ENCODE results near the gene BTBD2. TPM values are rescaled to one million over a fixed set of nuclear protein-coding genes. Genes with fewer than 3 reads are reported as not detected.
A peak's percentile ranks its signal among the peaks of the same experiment; 100 is the strongest.

The BTBD2 gene
- total and polyA plus RNA-seq, 10 of the 15 experiments (the other 5 are each of a cell fraction or from before 2014, with no cell fraction given) = 0.13 to 66.2 (median 10.4) TPM

GRCh38 chr19:1962674-1963073 lies 52.8 kb downstream of the BTBD2 start (continued):
- TF ChIP-seq CUX1 (IDR thresholded peaks at IDR 0.05; ENCODE audit: insufficient replicate concordance, low read depth, low read length) (no peak), RUNX3 (IDR thresholded peaks at IDR 0.05; ENCODE audit: low read length) (no peak), ZBED1 (IDR thresholded peaks at IDR 0.05; ENCODE audit: borderline replicate concordance) (no peak), IKZF2 (IDR thresholded peaks at IDR 0.05) (no peak), IRF4 (IDR thresholded peaks at IDR 0.05; ENCODE audit: low read depth, low read length) (no peak), STAT3 (IDR thresholded peaks at IDR 0.05; ENCODE audit: low read depth, low read length) (no peak), BCL11A (IDR thresholded peaks at IDR 0.05; ENCODE audit: low read depth, low read length) (no peak)

GRCh38 chr19:1961000-1961883 lies 54.3 kb downstream of the BTBD2 start:
- H3K9me3 ChIP-seq (replicated peaks; ENCODE audit: control insufficient read depth, insufficient read depth, low read length) = no peaks in the 10 kb centered on the region
- FAIRE-seq (no peak), ATAC-seq (no peak), DNase-seq (ENCODE audit: low read depth, low spot score) (no peak)
- H4K20me1 ChIP-seq (ENCODE audit: control insufficient read depth, insufficient read depth) = no peaks in the 10 kb centered on the region; the same call in 1 of the 2 replicates
- H2AFZ ChIP-seq (ENCODE audit: control insufficient read depth, low read depth, low read length) = no peak overlapping the region
- H3K4me2 ChIP-seq (ENCODE audit: control insufficient read depth, insufficient read depth) = no peak overlapping the region
- intact Hi-C loops (cut with micrococcal nuclease; ENCODE audit: unreplicated experiment) = no loop called here
- BruUV-seq (replicated peaks) = TSS peak; percentile 16
- ChIA-PET CTCF (no interaction called here), SMC1A (ENCODE audit: uncharacterized antibody, unreplicated experiment) (no interaction called here), POLR2A (no interaction called here), RAD21 (ENCODE audit: unreplicated experiment) (no interaction called here)
- no peak overlapping the region for H3K4me3 ChIP-seq
- H3K27me3 ChIP-seq (replicated peaks in 1 of 2; ENCODE audit: control insufficient read depth in 2 of 2, insufficient read depth in 2 of 2, low read length in 1 of 2) = no peaks in the 10 kb centered on the region
- H3K4me1 ChIP-seq (ENCODE audit: control insufficient read depth, insufficient read depth, low read length) = no peaks in the 10 kb centered on the region
- in situ Hi-C loops (cut with MboI) = no loop called here
- H3K9ac ChIP-seq (ENCODE audit: control insufficient read depth, insufficient read depth, low read length) = no peak overlapping the region
- H3K79me2 ChIP-seq (ENCODE audit: control insufficient read depth, insufficient read depth, low read length) = peaks cover 5% of the 10 kb centered on the region
- peaks cover 4 to 9% of the 10 kb centered on the region in 2 experiments; a peak in 3 of 4 replicates for H3K36me3 ChIP-seq (ENCODE audit: control insufficient read depth in 2 of 2, insufficient read depth in 2 of 2, low read length in 1 of 2)
- WGBS (ENCODE audit: insufficient coverage, insufficient replicate concordance, low lambda C conversion rate, missing lambda C conversion rate) = 92% methylated on average over 36 of the region's 42 CpGs
- no peak overlapping the region for H3K27ac ChIP-seq (ENCODE audit: control insufficient read depth, insufficient read depth)
- no peak for TF ChIP-seq ZBTB4 (CRISPR knock-in tag; IDR thresholded peaks at IDR 0.05)
- TF ChIP-seq TCF7 (IDR thresholded peaks at IDR 0.05; ENCODE audit: borderline replicate concordance) = no peak
- no peak for TF ChIP-seq ZSCAN29 (IDR thresholded peaks at IDR 0.05)
- no peak for TF ChIP-seq RUNX3 (IDR thresholded peaks at IDR 0.05; ENCODE audit: low read length)
- no peak for TF ChIP-seq SREBF1 (IDR thresholded peaks at IDR 0.05; ENCODE audit: low read length)
- no peak for TF ChIP-seq NR2F1 (conservative IDR thresholded peaks at IDR 0.05)
- no peak for TF ChIP-seq PKNOX1 (IDR thresholded peaks at IDR 0.05)
- TF ChIP-seq TAF1 (IDR thresholded peaks at IDR 0.05; ENCODE audit: borderline replicate concordance, low read depth, low read length) = no peak
